Ascending aorta (tissue), 2 donors: ENCODE measurements around the gene LRRC61. TPM values are rescaled to one million over a fixed set of nuclear protein-coding genes. Genes with fewer than 3 reads are reported as not detected.

ENCODE experiments used
- DNase-seq, 2 donors: peaks; one replicate each; pipeline ENCODE4 v3.0.0-alpha.2; 2019; ENCODE audit warnings: low spot score in 2 of 2
- H3K27ac ChIP-seq, 2 donors: fragments of 200-600 bp; sonication (generic); one replicate each; pipeline ENCODE4 v1.5.1; 2016 to 2017; ENCODE audit warnings: mild to moderate bottlenecking in 1 of 2
- H3K27me3 ChIP-seq: fragments of 200-600 bp; sonication (generic); one replicate; pipeline ENCODE4 v1.5.1; 2017
- H3K36me3 ChIP-seq, 2 donors: fragments of 200-600 bp; sonication (generic); one replicate each; pipeline ENCODE4 v1.5.1; 2016
- H3K4me1 ChIP-seq, 2 donors: fragments of 200-600 bp; sonication (generic); one replicate each; pipeline ENCODE4 v1.5.1; 2016 to 2017; ENCODE audit warnings: mild to moderate bottlenecking in 1 of 2
- H3K4me3 ChIP-seq, 2 donors: fragments of 200-600 bp; sonication (generic); one replicate each; pipeline ENCODE4 v1.5.1; 2016 to 2017; ENCODE audit warnings: mild to moderate bottlenecking in 1 of 2
- H3K9me3 ChIP-seq, 2 donors: fragments of 200-600 bp; sonication (generic); one replicate each; pipeline ENCODE4 v1.5.1; 2016
- intact Hi-C: fragments of 100-400 bp; cut with DNase I; formaldehyde crosslinking; loops from one replicate; pipeline ENCODE4 v1.15.1; 2023
- total RNA-seq: library from RNA; depleted of rRNA; stranded (reverse); fragments of >200 nt; gene quantifications from one replicate; pipeline ENCODE4 v1.1.0, GENCODE V29; 2016
- TF ChIP-seq, protein P1 (sequence below), 3 experiments: fragments of 200-600 bp in 2 of 3; fragments of 450-650 bp in 1 of 3; sonication (generic) in 2 of 3; IDR thresholded peaks; one replicate each; pipeline ENCODE4 v1.5.1; 2016 to 2019; ENCODE audit warnings: antibody characterized with exemption in 3 of 3, mild to moderate bottlenecking in 1 of 3, moderate library complexity in 1 of 3

Gene LRRC61
- total RNA-seq, 1 donor from 2014 or later, result 14.7 TPM

DNA sequence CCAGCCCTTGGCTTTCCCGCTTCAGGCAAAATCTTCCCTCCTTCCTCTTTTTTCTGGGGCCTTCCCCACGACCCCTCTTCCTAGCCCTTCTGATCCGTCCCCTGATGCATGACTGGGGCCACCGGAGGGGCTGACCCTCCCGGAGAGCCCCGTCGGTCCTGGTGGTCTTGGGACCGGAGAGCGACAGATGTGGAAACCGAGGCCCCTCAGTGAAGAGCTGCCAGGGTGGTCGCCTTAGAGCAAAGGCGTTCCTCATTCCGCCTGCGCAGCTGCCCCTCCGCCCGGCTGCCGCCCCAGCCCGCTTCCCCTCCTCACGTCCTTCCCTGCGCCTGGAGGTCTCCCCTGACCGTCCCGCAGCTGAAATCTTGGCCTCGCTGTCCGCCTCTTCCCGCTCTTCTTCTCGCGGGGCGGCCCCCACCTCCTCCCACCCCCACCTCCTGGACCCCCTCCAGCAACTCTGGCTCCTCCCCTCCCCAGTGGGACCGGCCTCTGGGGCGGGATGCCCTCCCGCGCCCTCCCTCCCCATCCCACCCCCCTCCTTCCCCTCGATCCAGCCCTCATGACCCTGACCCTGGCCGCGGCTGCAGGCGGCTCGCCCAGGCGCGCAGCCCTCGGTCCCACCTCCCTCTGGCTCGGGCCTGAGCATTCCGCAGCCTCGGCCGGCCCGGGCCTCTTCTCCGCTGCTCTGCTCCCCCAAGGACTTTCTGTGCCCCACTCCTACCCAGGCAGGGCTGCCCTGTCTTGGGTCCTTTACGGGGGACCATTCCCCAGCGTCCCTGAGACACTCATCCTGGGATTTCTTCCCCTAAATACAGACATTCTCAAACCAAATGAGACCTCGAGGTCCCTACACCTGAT is 18.3 kb downstream of the LRRC61 start, which contains the start of gene RARRES2:
RARRES2 (minus strand) TSS at position 367 of the 858 bp plus-strand sequence. CDS start 1,020 bp downstream, outside the sequence.
- H3K27ac ChIP-seq, result peak within 1 kb of the TSS; percentile 54 to 63

DNA sequence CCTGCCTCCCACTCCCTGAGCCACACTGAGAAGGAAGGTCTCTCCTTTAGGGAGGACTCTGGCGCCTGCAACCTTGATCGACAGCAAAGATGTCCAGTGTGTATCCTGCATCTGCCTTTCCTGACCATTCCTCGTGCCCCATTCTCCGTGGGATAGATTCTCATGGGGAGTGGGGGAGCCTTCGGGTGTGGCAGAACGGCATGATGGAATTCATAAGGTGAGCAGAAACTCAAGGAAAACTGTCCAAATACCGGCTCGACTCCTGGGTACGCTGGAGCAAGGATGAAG is 18.9 kb downstream of the LRRC61 start:
- no peaks in the 10 kb centered on the region for H3K9me3 ChIP-seq
- no peaks in the 10 kb centered on the region for H3K27me3 ChIP-seq
- intact Hi-C loops, result loop anchor here (5.0 kb wide), 1 partner anchor 65 kb away; a partner anchor contains a TSS
- peak overlapping the region; percentile 54 to 63 for H3K27ac ChIP-seq
- TF ChIP-seq, protein P1, sequence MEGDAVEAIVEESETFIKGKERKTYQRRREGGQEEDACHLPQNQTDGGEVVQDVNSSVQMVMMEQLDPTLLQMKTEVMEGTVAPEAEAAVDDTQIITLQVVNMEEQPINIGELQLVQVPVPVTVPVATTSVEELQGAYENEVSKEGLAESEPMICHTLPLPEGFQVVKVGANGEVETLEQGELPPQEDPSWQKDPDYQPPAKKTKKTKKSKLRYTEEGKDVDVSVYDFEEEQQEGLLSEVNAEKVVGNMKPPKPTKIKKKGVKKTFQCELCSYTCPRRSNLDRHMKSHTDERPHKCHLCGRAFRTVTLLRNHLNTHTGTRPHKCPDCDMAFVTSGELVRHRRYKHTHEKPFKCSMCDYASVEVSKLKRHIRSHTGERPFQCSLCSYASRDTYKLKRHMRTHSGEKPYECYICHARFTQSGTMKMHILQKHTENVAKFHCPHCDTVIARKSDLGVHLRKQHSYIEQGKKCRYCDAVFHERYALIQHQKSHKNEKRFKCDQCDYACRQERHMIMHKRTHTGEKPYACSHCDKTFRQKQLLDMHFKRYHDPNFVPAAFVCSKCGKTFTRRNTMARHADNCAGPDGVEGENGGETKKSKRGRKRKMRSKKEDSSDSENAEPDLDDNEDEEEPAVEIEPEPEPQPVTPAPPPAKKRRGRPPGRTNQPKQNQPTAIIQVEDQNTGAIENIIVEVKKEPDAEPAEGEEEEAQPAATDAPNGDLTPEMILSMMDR (IDR thresholded peaks at IDR 0.05), result no peak
- peak overlapping the region; percentile 51 to 68 for H3K4me3 ChIP-seq
- peaks cover 5 to 7% of the 10 kb centered on the region in 2 donors for H3K4me1 ChIP-seq
- no peaks in the 10 kb centered on the region for H3K36me3 ChIP-seq
- DNase-seq, result no peak

More for the DNA sequence above, 18.3 kb downstream of the LRRC61 start, which contains the start of gene RARRES2:
- intact Hi-C loops, result loop anchor here (2.0 to 5.0 kb wide), 2 partner anchors 27 to 66 kb away; partner anchors contain the start of gene REPIN1
- Histone ChIP-seq H3K4me1 (peaks cover 5 to 7% of the 10 kb centered on the region in 2 donors), H3K36me3 (no peaks in the 10 kb centered on the region), H3K27me3 (no peaks in the 10 kb centered on the region), H3K9me3 (no peaks in the 10 kb centered on the region), H3K4me3 (peak within 1 kb of the TSS; percentile 51 to 68)
- TF ChIP-seq, protein P1 (IDR thresholded peaks at IDR 0.05), result no peak
- peak in 1 of 2 donors; percentile 70 for DNase-seq

DNA sequence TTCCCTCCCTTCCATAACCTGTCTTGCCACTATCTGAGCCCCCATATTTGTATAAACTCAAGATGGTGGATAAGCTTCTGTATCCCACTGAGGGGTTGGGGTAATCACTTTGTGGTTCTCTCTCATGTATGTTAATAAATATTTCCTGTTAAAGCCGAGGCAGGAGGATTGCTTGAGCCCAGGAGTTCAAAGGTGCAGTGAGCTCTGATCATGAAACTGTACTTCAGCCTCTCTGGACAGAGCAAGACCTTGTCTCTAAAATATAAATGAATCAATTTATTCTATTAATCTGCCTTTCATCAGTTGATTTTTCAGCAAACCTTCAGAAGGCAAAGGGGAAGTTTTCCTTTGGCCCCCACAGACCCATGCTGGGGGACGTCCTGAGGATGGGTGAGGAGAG is 20.1 kb downstream of the LRRC61 start:
- Histone ChIP-seq H3K36me3 (no peaks in the 10 kb centered on the region), H3K27ac (no peak overlapping the region), H3K4me3 (no peak overlapping the region), H3K27me3 (no peaks in the 10 kb centered on the region), H3K9me3 (no peaks in the 10 kb centered on the region), H3K4me1 (peaks cover 5 to 7% of the 10 kb centered on the region in 2 donors)
- no peak for DNase-seq
- intact Hi-C loops, result loop anchor here (5.0 kb wide), 1 partner anchor 64 kb away; a partner anchor contains a TSS
- TF ChIP-seq, protein P1 (IDR thresholded peaks at IDR 0.05), result no peak

DNA sequence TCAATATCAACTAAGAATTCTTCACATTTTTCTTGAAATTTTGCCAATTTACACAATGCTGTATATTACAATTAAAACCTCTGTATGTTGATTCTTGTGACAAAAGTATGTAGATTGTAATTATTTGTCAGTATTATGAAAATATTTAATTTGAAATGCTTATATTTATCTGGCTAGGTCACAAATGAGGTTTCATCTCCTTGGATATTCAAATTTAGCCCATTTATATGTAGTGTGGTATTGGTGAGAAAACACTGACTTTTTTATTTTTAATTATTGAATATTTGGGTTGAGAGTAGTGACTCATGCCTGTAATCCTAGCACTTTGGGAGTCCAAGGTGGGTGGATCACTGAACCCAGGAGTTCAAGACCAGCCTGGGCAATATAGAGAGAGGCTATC is 21.1 kb downstream of the LRRC61 start:
- TF ChIP-seq, protein P1 (IDR thresholded peaks at IDR 0.05), result no peak
- H3K36me3 ChIP-seq, result no peaks in the 10 kb centered on the region
- H3K4me1 ChIP-seq, result peaks cover 5 to 7% of the 10 kb centered on the region in 2 donors
- no peak overlapping the region for H3K27ac ChIP-seq
- no peak for DNase-seq
- no peaks in the 10 kb centered on the region for H3K27me3 ChIP-seq
- intact Hi-C loops, result loop anchor here (5.0 kb wide), 1 partner anchor 63 kb away; a partner anchor contains a TSS
- no peak overlapping the region for H3K4me3 ChIP-seq
- H3K9me3 ChIP-seq, result no peaks in the 10 kb centered on the region

DNA sequence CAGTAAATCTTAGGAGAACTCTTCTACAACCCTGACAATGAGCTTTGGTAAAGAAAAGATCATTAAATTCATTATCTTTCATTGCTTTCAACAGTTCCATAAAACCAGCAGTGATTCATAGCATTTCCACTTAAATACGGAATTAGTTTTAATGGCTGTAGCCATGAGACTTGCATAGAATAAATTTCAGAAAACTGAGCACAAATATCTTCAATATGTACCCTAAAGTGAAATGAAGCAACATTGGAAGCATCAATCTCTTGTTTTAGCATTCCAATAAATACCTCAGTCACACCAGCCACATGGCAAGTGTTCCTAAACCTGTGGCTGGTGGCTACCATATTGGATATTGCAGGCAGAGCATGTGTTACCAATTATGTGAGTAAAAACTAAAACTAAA is 21.9 kb downstream of the LRRC61 start:
- Histone ChIP-seq H3K27me3 (no peaks in the 10 kb centered on the region), H3K4me3 (no peak overlapping the region), H3K9me3 (no peaks in the 10 kb centered on the region), H3K27ac (no peak overlapping the region), H3K36me3 (no peaks in the 10 kb centered on the region), H3K4me1 (peaks cover 5 to 7% of the 10 kb centered on the region in 2 donors)
- TF ChIP-seq, protein P1 (IDR thresholded peaks at IDR 0.05), result no peak
- intact Hi-C loops, result no loop called here
- DNase-seq, result no peak
